K562 (cell line): Measurements from ENCODE around the gene AGAP1. TPM values are rescaled to one million over a fixed set of nuclear protein-coding genes. Genes with fewer than 3 reads are reported as not detected.
A peak's percentile ranks its signal among the peaks of the same experiment; 100 is the strongest.

Experiments used
- ATAC-seq: fragments of 200-7000 bp; cut with Tn5 transposase; 3 replicates; pipeline ENCODE4 v1.9.1; 2020; ENCODE audit warnings: moderate library complexity
- BruUV-seq: library from RNA; stranded (reverse); fragments of 400-500 nt; replicated peaks from 2 replicates; lab custom pipeline; 2021; lab: Mats Ljungman, UMichigan
- CTCF ChIA-PET: fragments of 300-600 bp; formaldehyde crosslinking; extraction: SDS; loops from one replicate; lab custom pipeline; 2021; ENCODE audit warnings: low intra/inter-chr PET ratio; lab: Yijun Ruan, JAX
- POLR2A ChIA-PET: fragments of 300-600, 350-650 bp; sonication (Branson Sonifier 250); formaldehyde crosslinking; extraction: SDS; loops from one replicate; lab custom pipeline; 2021; ENCODE audit warnings: antibody characterized with exemption, inconsistent platforms; lab: Yijun Ruan, JAX
- DNase-seq, 4 experiments: peaks; one replicate each; pipeline versions ENCODE4 v3.0.0 to v3.0.0-alpha.2; 2011 to 2018; ENCODE audit warnings: low spot score in 3 of 4, mixed read lengths in 3 of 4; ENCODE audit errors: extremely low read depth in 1 of 4
- FAIRE-seq: peaks from 2 replicates; lab custom pipeline; 2011; peaks lifted over from hg19 to GRCh38; lab: Jason Lieb, UNC
- H2AFZ ChIP-seq: 2 replicates; pipeline ENCODE4 v1.6.0; 2011; ENCODE audit warnings: low read depth, low read length, control low read depth, inconsistent platforms
- H3K27ac ChIP-seq: fragments of 200-600 bp; 3 replicates; pipeline ENCODE4 v1.8.0; 2011; ENCODE audit warnings: low read depth, mild to moderate bottlenecking, control low read depth, inconsistent platforms, low read length, moderate library complexity, mixed read lengths; ENCODE audit errors: extremely low read depth
- H3K27me3 ChIP-seq, 2 experiments: fragments of 300-600 bp in 1 of 2; 2 replicates in 1 of 2; 3 replicates in 1 of 2; pipeline versions ENCODE4 v1.6.0 to v1.8.0; 2011; ENCODE audit warnings: inconsistent platforms in 2 of 2, low read length in 2 of 2, mild to moderate bottlenecking in 1 of 2, mixed read lengths in 1 of 2, moderate library complexity in 1 of 2; ENCODE audit not compliant: control insufficient read depth in 2 of 2, insufficient read depth in 2 of 2
- H3K36me3 ChIP-seq: fragments of 300-600 bp; 3 replicates; pipeline ENCODE4 v1.8.0; 2011; ENCODE audit warnings: mild to moderate bottlenecking, low read length, inconsistent platforms; ENCODE audit not compliant: control insufficient read depth, insufficient read depth
- H3K4me1 ChIP-seq, 2 experiments: fragments of 200-600 bp in 1 of 2; replicated peaks in 1 of 2; 2 replicates in 1 of 2; 3 replicates in 1 of 2; pipeline versions ENCODE4 v1.5.1 to v1.8.0; 2011; ENCODE audit warnings: inconsistent platforms in 2 of 2, low read length in 2 of 2, mild to moderate bottlenecking in 1 of 2, mixed read lengths in 1 of 2, moderate library complexity in 1 of 2; ENCODE audit not compliant: control insufficient read depth in 2 of 2, insufficient read depth in 2 of 2
- H3K4me2 ChIP-seq: 2 replicates; pipeline ENCODE4 v1.6.1; 2011; ENCODE audit warnings: low read length, control low read depth, inconsistent platforms, mixed read lengths; ENCODE audit not compliant: insufficient read depth
- H3K4me3 ChIP-seq: fragments of 200-600 bp; sonication (generic), shearing (Covaris generic); 2 replicates; pipeline ENCODE4 v1.5.1; 2016; ENCODE audit warnings: control low read depth, inconsistent platforms
- H3K79me2 ChIP-seq: fragments of 200-600 bp; 3 replicates; pipeline ENCODE4 v1.8.0; 2011; ENCODE audit warnings: low read length, inconsistent platforms; ENCODE audit not compliant: control insufficient read depth, insufficient read depth
- H3K9ac ChIP-seq, 2 experiments: 2 replicates each; pipeline versions ENCODE4 v1.6.0 to v1.6.1; 2011; ENCODE audit warnings: low read depth in 2 of 2, low read length in 2 of 2, control low read depth in 1 of 2, inconsistent platforms in 1 of 2, mild to moderate bottlenecking in 1 of 2, mixed read lengths in 1 of 2; ENCODE audit not compliant: insufficient read depth in 1 of 2
- H3K9me1 ChIP-seq: one replicate; pipeline ENCODE4 v1.6.0; 2011; ENCODE audit warnings: inconsistent platforms, mild to moderate bottlenecking, low read length, moderate library complexity; ENCODE audit not compliant: control insufficient read depth, insufficient read depth
- H3K9me3 ChIP-seq: replicated peaks from 2 replicates; pipeline ENCODE4 v1.5.1; 2011; ENCODE audit warnings: low read depth, low read length, inconsistent platforms; ENCODE audit not compliant: control insufficient read depth, insufficient read depth
- H4K20me1 ChIP-seq: replicated peaks from 2 replicates; pipeline ENCODE4 v1.6.1; 2011; ENCODE audit warnings: low read length, inconsistent platforms, mixed read lengths; ENCODE audit not compliant: control insufficient read depth, insufficient read depth
- ZNF766 ChIP-seq: fragments of 200-800 bp; sonication (Bioruptor generic); conservative IDR thresholded peaks from 2 replicates; pipeline ENCODE4 v1.6.1; 2016; ENCODE audit warnings: missing genetic modification characterization, missing compliant biosample characterization
- whole genome bisulfite sequencing: fragments of 100-300 bp; shearing (Covaris generic); methylation state at CpG from one replicate; pipeline ENCODE4 v1.1.6; 2016; ENCODE audit warnings: low coverage, mixed read lengths; ENCODE audit not compliant: insufficient coverage; ENCODE audit errors: missing lambda C conversion rate; 5-methylcytosine and 5-hydroxymethylcytosine counted together
- in situ Hi-C: fragments of 300-500 bp; cut with MboI; formaldehyde crosslinking; loops from 4 replicates; pipeline ENCODE4 v1.15.0; 2018; ENCODE audit warnings: inconsistent platforms, mixed read lengths
- intact Hi-C: fragments of 100-400 bp; cut with micrococcal nuclease; formaldehyde crosslinking; loops from 2 replicates; pipeline ENCODE4 v1.14.2; 2022
- polyA plus RNA-seq, 8 experiments: library from polyadenylated mRNA; depleted of rRNA in 4 of 8; stranded (reverse) in 5 of 8; unstranded in 3 of 8; fragments of >200 nt; fragmentation: Nextera tagmentation in 2 of 8; fragmentation: Illumina TruSeq in 1 of 8; extraction: Ambion mirVana in 2 of 8; extraction: Trizol in 1 of 8; gene quantifications; 2 replicates each; pipeline versions ENCODE4 v1.2.1 to v1.2.3, GENCODE V29; 2011 to 2014; ENCODE audit warnings: inconsistent platforms in 1 of 8, missing spikeins in 1 of 8
- total RNA-seq, 7 experiments: library from RNA; depleted of rRNA in 6 of 7; stranded (reverse); fragments of >200 nt in 6 of 7; fragmentation: Illumina TruSeq in 2 of 7; extraction: Trizol in 2 of 7; gene quantifications; 2 replicates each; pipeline versions ENCODE4 v1.2.1 to v1.2.3, GENCODE V29; 2011 to 2021; ENCODE audit warnings: low replicate concordance in 1 of 7
- TF ChIP-seq, protein P1 (sequence below), 2 experiments: fragments of 450-650 bp in 1 of 2; sonication (generic) in 1 of 2; formaldehyde crosslinking in 1 of 2; IDR thresholded peaks in 1 of 2; conservative IDR thresholded peaks in 1 of 2; 2 replicates each; pipeline versions ENCODE4 v1.6.1 to v1.8.1; 2016 to 2023; ENCODE audit warnings: mild to moderate bottlenecking in 2 of 2, moderate library complexity in 2 of 2, inconsistent platforms in 1 of 2, missing genetic modification reagents in 1 of 2

The AGAP1 gene
- total and polyA plus RNA-seq, 9 of the 15 experiments (the other 6 are each of a cell fraction or from before 2014, with no cell fraction given) = 1.3 to 24.0 (median 10.6) TPM

- Histone ChIP-seq H3K9ac (no peak overlapping the region), H3K27ac (no peak overlapping the region), H3K4me2 (no peak overlapping the region), H3K27me3 (no peaks in the 10 kb centered on the region), H3K4me1 (peaks cover 0 to 4% of the 10 kb centered on the region in 2 experiments; a peak in 2 of 5 replicates), H2AFZ (no peak overlapping the region), H3K9me3 (no peaks in the 10 kb centered on the region), H3K79me2 (peaks cover 40% of the 10 kb centered on the region), H3K4me3 (no peak overlapping the region), H4K20me1 (peaks cover 11% of the 10 kb centered on the region), H3K9me1 (no peaks in the 10 kb centered on the region), H3K36me3 (no peaks in the 10 kb centered on the region)
- ChIA-PET CTCF (interaction anchor here (0.7 kb wide), 1 partner anchor 159 kb away, joined by 4 read pairs; no protein-coding TSS in a partner anchor), POLR2A (interaction anchor here (0.6 to 0.7 kb wide), 3 partner anchors 10 to 139 kb away, joined by 3 read pairs; no protein-coding TSS in a partner anchor)
- TF ChIP-seq, protein P1, sequence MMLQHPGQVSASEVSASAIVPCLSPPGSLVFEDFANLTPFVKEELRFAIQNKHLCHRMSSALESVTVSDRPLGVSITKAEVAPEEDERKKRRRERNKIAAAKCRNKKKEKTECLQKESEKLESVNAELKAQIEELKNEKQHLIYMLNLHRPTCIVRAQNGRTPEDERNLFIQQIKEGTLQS (IDR thresholded peaks at IDR 0.05) = no peak
- TF ChIP-seq, protein P1 (CRISPR knock-in tag; conservative IDR thresholded peaks at IDR 0.05) = no peak
- peak; percentile 44; the same call in 1 of the 2 replicates for TF ChIP-seq ZNF766 (CRISPR knock-in tag)
- DNase-seq (no peak), FAIRE-seq (no peak), ATAC-seq (no peak)
- 88% methylated on average over 3 of the region's 5 CpGs for WGBS
- intact Hi-C loops (loop anchor here (5.0 kb wide), 1 partner anchor 95 kb away; no protein-coding TSS in a partner anchor), in situ Hi-C loops (no loop called here)
- no TSS peak for BruUV-seq
Observed at GRCh38 chr2:235591921-235592320, 98.1 kb downstream of the AGAP1 start.
